Inflammatory macrophage treated with lipopolysaccharide for 1 hour (primary cell): Measurements from ENCODE around the gene RPGR.

ENCODE experiments used
- DNase-seq, 2 donors: peaks; one replicate each; pipeline ENCODE4 v3.0.0-alpha.2; 2020 to 2022

The RPGR gene

GRCh38 chrX:38327007-38327774, at the start of gene RPGR:
Gene RPGR (minus strand): TSS chrX:38327509. CDS start chrX:38327367, 142 bp downstream.
- DNase-seq: peak; percentile 87 to 88

GRCh38 chrX:38376747-38377146, 49.4 kb upstream of the RPGR start:
- DNase-seq: no peak

- DNase-seq: peak in 1 of 2 donors; percentile 26
Observed at GRCh38 chrX:38375891-38376290, 48.6 kb upstream of the RPGR start.

GRCh38 chrX:38374431-38374830, 47.1 kb upstream of the RPGR start:
- DNase-seq: no peak

- no peak for DNase-seq
Observed at GRCh38 chrX:38371641-38372040, 44.3 kb upstream of the RPGR start.

GRCh38 chrX:38368774-38369173, 41.5 kb upstream of the RPGR start:
- no peak for DNase-seq

GRCh38 chrX:38365954-38366353, 38.6 kb upstream of the RPGR start:
- DNase-seq: peak; percentile 52 to 54

GRCh38 chrX:38363046-38363445, 35.7 kb upstream of the RPGR start:
- peak; percentile 61 to 75 for DNase-seq

- DNase-seq: no peak
Observed at GRCh38 chrX:38357747-38358673, 30.7 kb upstream of the RPGR start.

GRCh38 chrX:38356401-38356800, 29.1 kb upstream of the RPGR start:
- DNase-seq: no peak

- no peak for DNase-seq
Observed at GRCh38 chrX:38352362-38352761, 25.1 kb upstream of the RPGR start, which contains the start of gene OTC. Gene OTC (plus strand): TSS chrX:38352604. CDS start chrX:38352697, 93 bp downstream.

- no peak for DNase-seq
Observed at GRCh38 chrX:38351346-38351745, 24.0 kb upstream of the RPGR start.

GRCh38 chrX:38347136-38347535, 19.8 kb upstream of the RPGR start:
- DNase-seq: peak; percentile 75 to 93

GRCh38 chrX:38346150-38346549, 18.8 kb upstream of the RPGR start:
- DNase-seq: no peak

- peak in 1 of 2 donors; percentile 2 for DNase-seq
Observed at GRCh38 chrX:38342853-38343778, 15.8 kb upstream of the RPGR start.

- DNase-seq: no peak
Observed at GRCh38 chrX:38341442-38341841, 14.1 kb upstream of the RPGR start.

GRCh38 chrX:38336538-38337240, 9.4 kb upstream of the RPGR start:
- peak in 1 of 2 donors; percentile 2 for DNase-seq

- DNase-seq: peak in 1 of 2 donors; percentile 16
Observed at GRCh38 chrX:38335382-38335781, 8.1 kb upstream of the RPGR start.

GRCh38 chrX:38332505-38332904, 5.2 kb upstream of the RPGR start:
- peak in 1 of 2 donors; percentile 12 for DNase-seq

GRCh38 chrX:38327775-38328081, 419 bp upstream of the RPGR start:
- no peak for DNase-seq

GRCh38 chrX:38326086-38326485, 1.2 kb downstream of the RPGR start:
- DNase-seq: no peak

GRCh38 chrX:38320819-38321218, 6.5 kb downstream of the RPGR start:
- DNase-seq: no peak
